Activated B cell treated with CpG ODN at 0.5 μM for 24 hours (primary cell): ENCODE results near the gene ZHX3. TPM values are rescaled to one million over a fixed set of nuclear protein-coding genes. Genes with fewer than 3 reads are reported as not detected.

Experiments
- ATAC-seq: fragments of 200-7000 bp; cut with Tn5 transposase; one replicate; pipeline ENCODE4 v1.10.0; 2021; ENCODE audit warnings: low read depth, mild to moderate bottlenecking, moderate library complexity
- CTCF ChIA-PET: fragments of 350-600 bp; sonication (Branson Sonifier 250); formaldehyde crosslinking; loops from one replicate; lab custom pipeline; 2021; ENCODE audit warnings: antibody characterized with exemption; lab: Charles Lee
- POLR2A ChIA-PET: fragments of 350-600 bp; sonication (Branson Sonifier 250); formaldehyde crosslinking; loops from one replicate; lab custom pipeline; 2021; ENCODE audit warnings: antibody characterized with exemption; lab: Charles Lee
- DNase-seq: peaks from one replicate; pipeline ENCODE4 v3.0.0; 2022
- H3K27ac Mint-ChIP-seq: one replicate; pipeline ENCODE4 v1.8.0; 2020; ENCODE audit warnings: mixed read lengths
- H3K27me3 Mint-ChIP-seq: one replicate; pipeline ENCODE4 v1.8.0; 2021; ENCODE audit warnings: mixed read lengths
- H3K36me3 Mint-ChIP-seq: one replicate; pipeline ENCODE4 v1.8.0; 2021; ENCODE audit warnings: low read depth, mixed read lengths
- H3K4me1 Mint-ChIP-seq: one replicate; pipeline ENCODE4 v1.8.0; 2021; ENCODE audit warnings: mixed read lengths
- H3K4me3 Mint-ChIP-seq: one replicate; pipeline ENCODE4 v1.8.0; 2020; ENCODE audit warnings: mild to moderate bottlenecking, mixed read lengths
- H3K9me3 Mint-ChIP-seq: one replicate; pipeline ENCODE4 v1.8.0; 2020; ENCODE audit warnings: mixed read lengths
- CTCF ChIP-seq: fragments of 200-600 bp; IDR thresholded peaks from one replicate; pipeline ENCODE4 v1.8.0; 2022; ENCODE audit warnings: antibody characterized with exemption, mild to moderate bottlenecking
- intact Hi-C: fragments of 100-400 bp; cut with micrococcal nuclease; formaldehyde crosslinking; loops from one replicate; pipeline ENCODE4 v1.15.1; 2024
- total RNA-seq: library from RNA; stranded (reverse); gene quantifications from 2 replicates; pipeline ENCODE4 v1.2.3, GENCODE V29; 2022

Gene ZHX3
- total RNA-seq, 1 donor from 2014 or later: 21.2 TPM

- H3K4me3 Mint-ChIP-seq: no peak overlapping the region
- H3K4me1 Mint-ChIP-seq: peaks cover 21% of the 10 kb centered on the region
- H3K36me3 Mint-ChIP-seq: no peaks in the 10 kb centered on the region
- DNase-seq (no peak), ATAC-seq (no peak)
- no peaks in the 10 kb centered on the region for H3K9me3 Mint-ChIP-seq
- H3K27me3 Mint-ChIP-seq: no peaks in the 10 kb centered on the region
- H3K27ac Mint-ChIP-seq: no peak overlapping the region
- intact Hi-C loops: no loop called here
- ChIA-PET CTCF (no interaction called here), POLR2A (no interaction called here)
- no peak for TF ChIP-seq CTCF
Observed at GRCh38 chr20:41229259-41229658, 88.3 kb downstream of the ZHX3 start.

- ATAC-seq (no peak), DNase-seq (no peak)
- H3K4me3 Mint-ChIP-seq: no peak overlapping the region
- no peaks in the 10 kb centered on the region for H3K36me3 Mint-ChIP-seq
- intact Hi-C loops: no loop called here
- ChIA-PET CTCF (no interaction called here), POLR2A (no interaction called here)
- H3K27ac Mint-ChIP-seq: no peak overlapping the region
- no peak for TF ChIP-seq CTCF
- H3K27me3 Mint-ChIP-seq: no peaks in the 10 kb centered on the region
- H3K9me3 Mint-ChIP-seq: no peaks in the 10 kb centered on the region
- H3K4me1 Mint-ChIP-seq: peaks cover 24% of the 10 kb centered on the region
Observed at GRCh38 chr20:41228858-41229257, 88.7 kb downstream of the ZHX3 start.

GRCh38 chr20:41226426-41226825 is 91.1 kb downstream of the ZHX3 start:
- no peak for TF ChIP-seq CTCF
- intact Hi-C loops: no loop called here
- H3K4me3 Mint-ChIP-seq: no peak overlapping the region
- H3K9me3 Mint-ChIP-seq: no peaks in the 10 kb centered on the region
- ATAC-seq (no peak), DNase-seq (no peak)
- H3K27ac Mint-ChIP-seq: no peak overlapping the region
- no peaks in the 10 kb centered on the region for H3K36me3 Mint-ChIP-seq
- H3K27me3 Mint-ChIP-seq: no peaks in the 10 kb centered on the region
- peaks cover 3% of the 10 kb centered on the region for H3K4me1 Mint-ChIP-seq
- CTCF ChIA-PET: interaction anchor here (0.6 to 1.3 kb wide), 2 partner anchors 54 to 259 kb away, joined by 3 to 4 read pairs; no protein-coding TSS in a partner anchor
- POLR2A ChIA-PET: no interaction called here

GRCh38 chr20:41225091-41225490 is 92.4 kb downstream of the ZHX3 start:
- Mint-ChIP-seq H3K27ac (no peak overlapping the region), H3K9me3 (no peaks in the 10 kb centered on the region), H3K4me1 (peaks cover 3% of the 10 kb centered on the region), H3K4me3 (no peak overlapping the region), H3K27me3 (no peaks in the 10 kb centered on the region), H3K36me3 (no peaks in the 10 kb centered on the region)
- intact Hi-C loops: no loop called here
- ATAC-seq (no peak), DNase-seq (no peak)
- ChIA-PET CTCF (interaction anchor here (2.2 to 2.5 kb wide), 3 partner anchors 8 to 90 kb away, joined by 8 to 11 read pairs (median 9); no protein-coding TSS in a partner anchor), POLR2A (no interaction called here)
- no peak for TF ChIP-seq CTCF

- CTCF ChIA-PET: interaction anchor here (0.6 to 2.5 kb wide), 5 partner anchors 9 to 271 kb away, joined by 3 to 11 read pairs (median 8); no protein-coding TSS in a partner anchor
- no peaks in the 10 kb centered on the region for H3K36me3 Mint-ChIP-seq
- no peak overlapping the region for H3K4me3 Mint-ChIP-seq
- peaks cover 3% of the 10 kb centered on the region for H3K4me1 Mint-ChIP-seq
- no peaks in the 10 kb centered on the region for H3K9me3 Mint-ChIP-seq
- H3K27me3 Mint-ChIP-seq: no peaks in the 10 kb centered on the region
- DNase-seq (no peak), ATAC-seq (no peak)
- no peak overlapping the region for H3K27ac Mint-ChIP-seq
- no peak for TF ChIP-seq CTCF
- intact Hi-C loops: no loop called here
- POLR2A ChIA-PET: interaction anchor here (0.5 kb wide), 1 partner anchor 58 kb away, joined by 4 read pairs; no protein-coding TSS in a partner anchor
Observed at GRCh38 chr20:41224281-41224680, 93.2 kb downstream of the ZHX3 start.
